ENCODE measurements around the gene VILL. TPM values are rescaled to one million over a fixed set of nuclear protein-coding genes. Genes with fewer than 3 reads are reported as not detected.

VILL gene
- total RNA-seq, 2 donors from 2014 or later, result 6.1 to 6.2 TPM

DNA sequence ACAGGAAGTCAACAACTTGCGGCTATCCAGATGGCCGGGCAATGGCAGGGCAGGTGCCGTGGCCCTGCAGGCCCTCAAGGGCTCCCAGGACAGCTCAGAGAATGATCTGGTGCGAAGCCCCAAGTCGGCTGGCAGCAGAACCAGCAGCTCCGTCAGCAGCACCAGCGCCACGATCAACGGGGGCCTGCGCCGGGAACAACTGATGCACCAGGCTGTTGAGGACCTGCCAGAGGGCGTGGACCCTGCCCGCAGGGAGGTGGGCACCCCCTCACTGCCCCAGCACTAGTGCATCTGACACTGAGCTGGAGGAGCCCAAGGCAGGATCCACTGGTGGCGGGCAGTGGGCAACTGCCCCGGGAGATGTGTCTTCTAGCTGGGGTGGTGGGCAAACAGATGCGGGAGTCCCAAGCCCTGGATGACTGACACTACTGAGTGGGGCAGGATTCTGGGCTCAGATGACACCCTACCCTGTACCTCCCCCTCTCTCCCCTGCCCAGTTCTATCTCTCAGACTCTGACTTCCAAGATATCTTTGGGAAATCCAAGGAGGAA is 15.9 kb downstream of the VILL start:
- intact Hi-C loops (cut with DNase I), result loop anchor here in 1 of 2 donors (10.0 kb wide), 1 partner anchor 152 kb away; no protein-coding TSS in a partner anchor
- ATAC-seq (no peak), DNase-seq (no peak)

- intact Hi-C loops (cut with DNase I), result loop anchor here in 1 of 2 donors (10.0 kb wide), 1 partner anchor 153 kb away; no protein-coding TSS in a partner anchor
- DNase-seq (no peak), ATAC-seq (no peak)
These were observed 17.1 kb downstream of the VILL start for GRCh38 chr3:38007754-38008090.

DNA sequence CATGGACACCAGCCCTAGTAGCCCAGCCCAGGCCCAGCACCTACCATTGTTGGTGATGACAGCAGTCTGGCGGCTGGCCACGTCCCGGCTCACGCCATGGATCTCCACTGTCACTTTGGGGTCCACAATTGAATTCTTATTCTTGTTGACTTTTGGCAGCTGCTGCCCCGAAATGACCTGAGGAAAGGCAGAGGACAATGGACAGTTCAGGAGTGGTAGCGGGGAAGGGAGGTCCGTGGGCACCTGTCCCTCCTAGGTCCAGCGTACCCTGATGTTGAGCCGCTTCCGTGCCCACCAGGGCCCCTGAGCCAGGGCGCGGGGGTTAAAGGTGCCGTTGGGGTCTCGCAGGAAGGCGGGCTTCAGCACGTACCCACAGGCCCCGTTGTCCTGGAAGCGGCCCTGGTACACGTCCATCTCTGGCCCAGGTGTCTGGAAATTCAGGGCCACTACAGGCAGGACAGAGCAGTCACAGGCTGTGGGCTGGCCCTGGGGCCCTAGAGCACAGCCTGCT is 17.7 kb downstream of the VILL start:
- DNase-seq, result peak; percentile 17
- intact Hi-C loops (cut with DNase I), result loop anchor here in 1 of 2 donors (10.0 kb wide), 1 partner anchor 153 kb away; no protein-coding TSS in a partner anchor
- no peak for ATAC-seq

- ATAC-seq (no peak), DNase-seq (peak; percentile 10)
- intact Hi-C loops (cut with DNase I), result loop anchor here in 1 of 2 donors (10.0 kb wide), 1 partner anchor 154 kb away; no protein-coding TSS in a partner anchor
These were observed 18.5 kb downstream of the VILL start for GRCh38 chr3:38008971-38009580.

DNA sequence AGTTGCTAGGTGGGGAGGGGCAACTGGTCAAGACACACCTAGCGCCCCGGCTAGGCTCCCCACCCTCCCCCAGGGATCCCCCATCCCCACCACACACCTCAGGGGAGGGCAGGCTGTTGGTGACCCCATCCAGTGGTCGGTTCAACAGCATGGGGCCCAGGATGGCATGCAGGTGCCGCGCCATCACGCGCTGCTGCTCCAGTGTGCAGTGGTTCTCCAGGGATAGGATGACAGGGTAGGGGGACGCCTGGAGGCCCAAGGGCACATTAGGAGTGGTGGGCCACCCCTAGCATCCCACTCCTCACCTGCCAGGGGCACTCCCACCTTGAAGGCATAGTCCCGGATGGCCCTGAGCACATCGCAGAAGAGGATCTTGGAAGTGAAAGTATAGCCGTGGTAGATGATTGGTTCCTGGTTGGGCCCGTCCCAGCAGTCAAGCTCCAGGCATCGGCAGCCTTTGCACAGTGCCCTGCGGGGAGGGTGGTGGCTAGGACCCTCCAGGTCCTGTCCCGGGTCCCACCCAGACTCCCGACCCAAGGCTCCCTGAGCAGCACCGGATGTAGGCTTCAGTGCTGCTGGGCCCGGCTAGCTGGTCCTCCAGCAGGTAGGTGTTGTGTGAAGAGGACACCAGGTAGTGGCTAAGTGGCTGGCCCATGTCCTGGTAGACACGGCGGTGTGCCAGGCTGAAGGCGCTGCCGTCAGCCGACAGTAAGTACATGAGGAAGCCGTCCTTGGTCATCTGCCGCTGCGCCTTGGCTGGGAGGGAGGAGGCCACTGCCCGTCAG is 19.4 kb downstream of the VILL start:
- peak in 1 of 2 donors; percentile 2 for ATAC-seq
- peak; percentile 15 for DNase-seq

DNA sequence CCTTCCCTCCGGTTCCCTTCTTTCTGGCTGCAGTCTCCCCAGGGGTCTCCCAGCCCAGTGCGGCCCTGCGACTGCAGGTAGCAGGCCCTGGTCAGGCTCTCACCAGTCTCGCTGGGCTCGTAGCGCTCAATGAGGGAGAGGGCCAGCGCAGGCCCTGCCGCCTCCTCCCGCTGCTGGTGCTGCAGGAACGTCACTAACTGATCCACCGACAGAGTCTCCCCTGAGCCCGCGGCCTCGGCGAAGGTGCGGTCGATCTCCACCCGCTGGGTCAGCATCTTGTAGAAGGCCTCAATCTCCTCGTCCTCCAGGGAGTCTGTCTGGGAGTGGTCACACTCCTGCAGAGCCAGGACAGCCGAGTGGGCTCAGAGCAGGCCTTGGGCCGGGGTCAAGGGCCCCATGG is 20.5 kb downstream of the VILL start:
- intact Hi-C loops (cut with DNase I), result no loop called here
- DNase-seq (peak; percentile 13), ATAC-seq (no peak)

More for the DNA sequence above, 19.4 kb downstream of the VILL start:
- intact Hi-C loops (cut with DNase I), result loop anchor here in 1 of 2 donors (10.0 kb wide), 1 partner anchor 155 kb away; no protein-coding TSS in a partner anchor

GRCh38 chr3:38015485-38015884 is 24.9 kb downstream of the VILL start:
- ATAC-seq (no peak), DNase-seq (no peak)
- intact Hi-C loops (cut with DNase I), result no loop called here

DNA sequence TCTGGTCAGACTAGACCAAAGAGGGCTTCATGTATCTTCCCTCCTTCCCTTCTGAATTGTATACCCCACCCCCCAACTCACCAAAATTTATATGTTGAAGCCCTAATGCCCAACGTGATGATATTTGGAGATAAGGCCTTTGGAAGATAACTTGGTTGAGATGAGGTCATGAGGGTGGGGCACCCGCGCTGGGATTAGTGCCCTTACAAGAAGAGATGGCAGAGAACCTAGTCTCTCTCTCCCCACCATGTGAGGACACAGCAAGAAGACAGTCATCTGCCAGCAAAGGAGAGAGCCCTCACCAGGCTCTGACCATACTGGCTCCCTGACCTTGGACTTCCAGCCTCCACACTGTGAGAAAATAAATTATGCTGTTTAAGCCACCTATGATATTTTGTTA is 25.4 kb downstream of the VILL start:
- intact Hi-C loops (cut with DNase I), result no loop called here
- DNase-seq (no peak), ATAC-seq (no peak)

- ATAC-seq (no peak), DNase-seq (no peak)
- intact Hi-C loops (cut with DNase I), result no loop called here
These were observed 25.8 kb downstream of the VILL start for GRCh38 chr3:38016410-38016809.

DNA sequence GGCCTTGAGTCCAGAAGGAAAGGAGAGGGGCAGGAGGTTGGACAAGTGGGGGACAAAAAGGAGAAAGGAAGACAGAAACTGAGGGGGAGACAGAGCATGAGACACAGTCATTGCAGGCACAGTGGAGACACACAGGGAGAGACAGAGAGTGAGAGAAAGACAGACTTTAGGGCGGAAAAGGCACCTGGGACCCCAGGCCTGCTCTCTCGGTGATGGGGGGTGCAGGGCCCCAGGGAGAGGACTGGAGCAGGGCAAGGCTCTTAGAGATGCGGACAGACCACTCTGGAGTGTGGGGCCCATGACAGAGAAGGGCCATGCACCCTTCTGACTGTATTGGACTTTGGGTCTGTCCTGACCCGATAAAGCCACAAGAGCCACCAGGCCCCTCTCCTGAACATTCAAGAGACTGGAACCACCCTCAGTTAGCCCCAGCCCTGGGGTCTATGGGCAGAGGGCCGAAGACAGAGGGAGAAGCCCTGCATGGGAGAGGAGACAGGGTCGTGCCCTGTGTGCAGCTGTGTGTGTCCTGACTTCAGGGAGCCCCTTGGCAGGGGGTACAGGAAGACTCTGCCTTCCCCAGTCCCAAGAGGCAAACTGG is 26.4 kb downstream of the VILL start:
- DNase-seq (no peak), ATAC-seq (no peak)
- intact Hi-C loops (cut with DNase I), result no loop called here

- DNase-seq (no peak), ATAC-seq (no peak)
- intact Hi-C loops (cut with DNase I), result no loop called here
These were observed 27.1 kb downstream of the VILL start for GRCh38 chr3:38017445-38018295.

- intact Hi-C loops (cut with DNase I), result no loop called here
- ATAC-seq (peak in 1 of 2 donors; percentile 3), DNase-seq (no peak)
These were observed 28.0 kb downstream of the VILL start for GRCh38 chr3:38018296-38019266.

DNA sequence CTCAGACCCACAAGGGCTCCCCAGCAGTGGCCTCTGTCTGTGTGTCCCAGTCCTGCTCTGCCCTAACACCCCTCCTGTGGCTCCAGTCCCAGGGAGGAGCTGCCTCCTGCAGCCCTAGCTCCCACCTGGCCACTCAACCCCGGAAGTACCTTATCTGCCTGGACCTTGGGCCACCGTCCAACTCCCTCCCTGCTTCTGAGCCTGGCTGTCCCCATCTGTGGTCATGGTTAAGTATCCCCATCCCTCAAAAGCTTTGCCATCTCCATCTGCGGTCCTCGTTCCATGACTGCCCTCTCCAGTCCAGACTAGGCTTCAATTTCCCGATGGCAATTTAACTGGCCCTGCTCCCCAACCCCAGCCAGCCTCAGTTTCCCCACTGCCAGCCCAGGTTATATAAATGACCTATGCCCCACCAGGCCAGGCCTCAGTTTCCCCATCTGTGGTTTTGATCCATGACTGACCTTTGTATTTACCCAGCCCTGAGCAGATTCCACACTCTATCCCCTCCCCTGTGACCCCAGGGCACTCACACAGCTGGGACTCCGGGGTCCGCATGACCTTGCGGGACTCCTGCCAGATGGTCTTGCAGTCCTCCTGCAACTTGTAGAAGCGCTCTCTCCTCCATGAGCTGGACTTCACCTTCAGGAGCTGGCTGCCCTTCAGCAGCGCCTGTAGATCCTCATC is 29.2 kb downstream of the VILL start:
- ATAC-seq (no peak), DNase-seq (no peak)
- intact Hi-C loops (cut with DNase I), result no loop called here

DNA sequence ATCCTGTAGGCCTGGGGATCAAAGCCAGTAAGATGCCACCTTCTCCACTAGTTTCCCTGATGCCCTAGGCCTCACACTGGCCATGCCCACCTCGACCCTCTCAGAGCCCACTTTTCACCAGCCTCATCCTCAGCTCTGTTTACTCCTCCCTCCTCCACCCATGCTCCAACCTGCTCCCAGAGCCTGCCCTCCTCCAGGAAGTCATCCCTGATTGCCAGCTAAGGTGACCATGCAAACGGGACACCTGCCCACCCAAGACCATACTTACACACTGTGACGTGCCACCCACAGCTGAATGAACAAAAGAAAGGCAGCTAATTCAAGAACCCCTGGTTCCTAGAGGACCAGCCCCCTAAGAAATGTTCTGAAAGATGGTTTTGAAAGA is 29.7 kb downstream of the VILL start:
- ATAC-seq (no peak), DNase-seq (no peak)
- intact Hi-C loops (cut with DNase I), result no loop called here

DNA sequence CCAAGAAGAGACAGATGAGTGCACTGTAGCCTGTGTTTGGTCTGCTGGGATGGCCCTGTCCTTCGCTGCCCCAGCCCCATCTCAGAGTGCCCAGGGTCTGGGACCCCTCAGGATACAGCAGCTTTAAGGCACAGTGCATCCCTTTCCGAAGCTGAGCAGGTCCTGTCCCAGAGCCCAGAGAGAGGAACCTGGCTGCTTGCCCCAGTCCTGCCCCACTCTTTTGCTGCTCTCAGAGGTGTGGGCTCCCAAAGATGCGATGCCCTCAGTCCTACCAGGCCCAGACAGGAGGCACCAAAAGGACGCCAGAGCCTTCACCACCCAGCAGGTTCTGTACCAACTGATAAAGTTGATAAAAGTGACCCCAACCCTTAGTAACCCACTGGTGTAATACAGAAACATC is 30.6 kb downstream of the VILL start:
- DNase-seq, result no peak
- intact Hi-C loops (cut with DNase I), result no loop called here
- ATAC-seq, result no peak

DNA sequence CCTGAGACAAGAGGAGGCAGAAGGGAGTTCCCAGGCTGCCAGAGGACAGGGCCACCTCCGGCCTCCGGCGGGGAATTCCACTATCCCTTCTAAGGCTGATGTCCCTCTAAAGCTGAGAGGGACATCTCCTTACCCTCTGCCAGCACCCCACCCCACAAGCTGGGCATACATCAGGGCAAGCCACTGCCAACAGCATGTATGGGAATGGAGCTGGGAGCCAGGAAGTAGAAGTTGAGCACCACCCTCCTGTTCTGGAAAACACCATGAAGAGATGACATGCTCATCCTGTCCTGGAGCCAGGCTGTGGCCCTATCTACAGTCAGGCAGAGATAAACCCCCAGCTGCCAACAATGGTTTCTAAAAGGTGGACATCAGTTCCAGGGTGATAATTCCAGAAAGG is 31.7 kb downstream of the VILL start:
- DNase-seq (no peak), ATAC-seq (no peak)

More for the DNA sequence above, 31.7 kb downstream of the VILL start:
- intact Hi-C loops (cut with DNase I), result no loop called here
